ENCODE measurements around the gene MEX3A. TPM values are rescaled to one million over a fixed set of nuclear protein-coding genes. Genes with fewer than 3 reads are reported as not detected.
"Not testable (repeated sequence)": the region's sequence is repeated elsewhere in the genome, so short reads cannot be mapped to it uniquely, and the experiment has no call there.

Gene MEX3A
- total RNA-seq, 4 donors from 2014 or later: 0.29 to 13.3 (median 2.0) TPM

DNA sequence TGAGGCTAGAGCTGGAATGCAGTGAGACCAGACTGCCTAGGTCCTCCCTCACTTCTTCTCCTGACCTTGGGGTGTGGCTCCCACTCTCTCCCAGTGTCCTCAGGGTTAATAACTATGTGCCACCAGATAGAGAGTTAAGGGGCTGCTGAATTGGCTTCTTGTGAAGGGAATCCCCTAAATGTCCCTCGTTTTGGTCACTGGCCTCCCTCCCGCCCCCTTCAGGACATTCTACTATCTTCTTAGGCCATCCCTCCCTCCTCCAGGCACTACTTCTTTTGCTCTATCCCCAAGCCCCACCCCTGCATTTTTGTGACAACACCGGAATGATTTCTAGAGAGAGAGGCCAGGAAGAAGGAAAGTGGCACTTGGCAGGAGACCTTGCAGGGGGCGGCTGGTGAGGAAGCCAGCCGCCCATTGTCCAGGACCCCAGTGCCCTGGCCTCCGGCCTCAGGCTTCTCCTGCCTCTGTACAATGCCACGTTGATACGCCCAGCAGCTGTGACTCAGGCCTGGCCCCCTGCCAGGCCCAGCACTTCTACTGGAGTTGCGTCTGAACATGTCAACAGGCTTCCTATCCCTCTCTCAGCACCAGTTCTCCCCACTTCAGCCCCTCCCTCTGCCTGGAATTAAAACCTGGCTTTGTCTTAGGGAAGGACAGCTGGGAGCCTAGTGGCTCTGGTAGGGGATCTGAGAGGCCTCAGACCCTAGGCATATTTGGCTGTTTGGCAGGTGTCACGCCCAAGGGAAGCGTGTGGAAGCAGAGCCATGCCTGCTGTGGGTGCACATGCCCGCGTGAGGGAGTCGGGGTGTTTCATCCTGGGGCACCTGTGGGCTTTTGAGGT, 41.3 kb upstream of the MEX3A start:
- DNase-seq: peak; percentile 97
- peak overlapping the region; percentile 97 to 99 for H3K27ac ChIP-seq
- H3K9me3 ChIP-seq: no peaks in the 10 kb centered on the region
- H3K4me1 ChIP-seq: peaks cover 50 to 53% of the 10 kb centered on the region in 2 donors
- peak; percentile 52 to 73 for TF ChIP-seq POLR2A (IDR thresholded peaks at IDR 0.05)
- TF ChIP-seq, protein P1, sequence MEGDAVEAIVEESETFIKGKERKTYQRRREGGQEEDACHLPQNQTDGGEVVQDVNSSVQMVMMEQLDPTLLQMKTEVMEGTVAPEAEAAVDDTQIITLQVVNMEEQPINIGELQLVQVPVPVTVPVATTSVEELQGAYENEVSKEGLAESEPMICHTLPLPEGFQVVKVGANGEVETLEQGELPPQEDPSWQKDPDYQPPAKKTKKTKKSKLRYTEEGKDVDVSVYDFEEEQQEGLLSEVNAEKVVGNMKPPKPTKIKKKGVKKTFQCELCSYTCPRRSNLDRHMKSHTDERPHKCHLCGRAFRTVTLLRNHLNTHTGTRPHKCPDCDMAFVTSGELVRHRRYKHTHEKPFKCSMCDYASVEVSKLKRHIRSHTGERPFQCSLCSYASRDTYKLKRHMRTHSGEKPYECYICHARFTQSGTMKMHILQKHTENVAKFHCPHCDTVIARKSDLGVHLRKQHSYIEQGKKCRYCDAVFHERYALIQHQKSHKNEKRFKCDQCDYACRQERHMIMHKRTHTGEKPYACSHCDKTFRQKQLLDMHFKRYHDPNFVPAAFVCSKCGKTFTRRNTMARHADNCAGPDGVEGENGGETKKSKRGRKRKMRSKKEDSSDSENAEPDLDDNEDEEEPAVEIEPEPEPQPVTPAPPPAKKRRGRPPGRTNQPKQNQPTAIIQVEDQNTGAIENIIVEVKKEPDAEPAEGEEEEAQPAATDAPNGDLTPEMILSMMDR (IDR thresholded peaks at IDR 0.05): peak; percentile 3 to 33 (median 17)
- no peaks in the 10 kb centered on the region for H3K36me3 ChIP-seq
- H3K4me3 ChIP-seq: peak overlapping the region; percentile 17 to 39
- intact Hi-C loops (cut with DNase I; ENCODE audit: low total_unique reads): no loop called here
- no peaks in the 10 kb centered on the region for H3K27me3 ChIP-seq

DNA sequence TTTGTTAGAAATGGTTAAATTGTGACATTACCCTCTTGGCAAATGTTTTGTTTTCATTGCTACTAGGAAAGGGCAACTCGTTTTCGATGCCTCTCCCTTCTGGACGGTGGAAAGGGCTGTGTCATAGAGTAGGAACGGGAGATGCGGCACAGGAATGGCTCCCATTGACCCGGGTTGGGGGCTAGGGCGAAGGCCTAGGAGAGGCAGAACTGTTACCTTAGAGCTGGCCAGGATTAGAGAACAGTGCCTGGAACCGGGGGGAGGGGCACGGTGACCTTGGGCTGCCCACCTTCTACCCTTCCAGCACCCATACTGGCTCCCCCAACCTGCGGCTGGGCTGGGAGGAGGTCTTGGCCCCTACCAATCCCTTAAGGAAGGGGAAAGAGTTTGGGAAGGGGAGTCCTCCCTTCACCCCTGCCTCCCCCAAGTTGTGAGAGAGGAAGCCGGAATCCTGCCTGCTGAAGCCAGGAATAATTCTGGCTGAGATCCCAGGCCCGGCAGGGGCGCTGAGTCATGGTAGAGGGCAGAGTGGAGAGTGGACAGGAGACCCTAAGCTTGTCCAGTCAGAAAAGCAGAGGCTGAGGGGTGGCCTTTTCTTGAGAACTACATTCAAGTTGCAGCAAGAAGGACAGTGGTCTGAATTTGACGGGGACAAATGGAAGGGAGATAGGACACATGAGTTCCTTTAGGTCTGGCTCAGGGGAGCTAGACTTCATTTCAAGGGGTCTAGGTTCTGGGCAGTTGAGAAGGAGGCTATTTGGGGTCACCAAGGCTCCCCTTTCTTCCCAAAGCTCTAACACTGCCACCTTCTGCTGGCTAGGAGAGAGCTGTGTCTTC, 40.5 kb upstream of the MEX3A start:
- Histone ChIP-seq H3K27ac (peak overlapping the region; percentile 97 to 99), H3K4me1 (peaks cover 42 to 45% of the 10 kb centered on the region in 2 donors), H3K4me3 (peak overlapping the region; percentile 29 to 39), H3K27me3 (no peaks in the 10 kb centered on the region), H3K36me3 (no peaks in the 10 kb centered on the region), H3K9me3 (no peaks in the 10 kb centered on the region)
- TF ChIP-seq, protein P1 (IDR thresholded peaks at IDR 0.05): no peak
- peak in 1 of 2 donors; percentile 40 for TF ChIP-seq POLR2A (IDR thresholded peaks at IDR 0.05)
- peak; percentile 92 to 94 for DNase-seq
- intact Hi-C loops (cut with DNase I; ENCODE audit: low total_unique reads): no loop called here

DNA sequence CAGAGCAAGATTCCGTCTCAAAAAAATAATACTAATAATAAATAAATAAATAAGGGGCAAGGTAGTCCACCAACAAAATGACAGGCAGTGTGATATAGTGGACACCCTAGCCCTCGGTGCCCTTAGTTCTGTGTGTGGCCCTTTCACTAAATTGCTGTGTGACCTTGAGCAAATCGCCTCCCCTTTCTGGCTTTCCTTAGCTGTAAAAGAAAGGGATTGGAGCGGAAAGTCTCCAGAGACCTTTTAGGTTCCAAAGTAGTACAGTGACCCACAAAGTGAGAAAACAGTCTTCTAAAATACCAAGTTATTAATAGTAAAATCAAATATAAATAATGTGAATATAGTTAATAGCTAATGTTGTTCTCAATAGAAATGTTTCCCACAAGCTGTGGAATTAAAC, 39.8 kb upstream of the MEX3A start:
- Histone ChIP-seq H3K4me1 (peaks cover 41 to 46% of the 10 kb centered on the region in 2 donors), H3K36me3 (no peaks in the 10 kb centered on the region), H3K27me3 (no peaks in the 10 kb centered on the region), H3K4me3 (peak overlapping the region; percentile 29 to 39), H3K9me3 (no peaks in the 10 kb centered on the region), H3K27ac (peak overlapping the region; percentile 97 to 99)
- TF ChIP-seq, protein P1 (IDR thresholded peaks at IDR 0.05): no peak
- intact Hi-C loops (cut with DNase I; ENCODE audit: low total_unique reads): no loop called here
- no peak for DNase-seq

DNA sequence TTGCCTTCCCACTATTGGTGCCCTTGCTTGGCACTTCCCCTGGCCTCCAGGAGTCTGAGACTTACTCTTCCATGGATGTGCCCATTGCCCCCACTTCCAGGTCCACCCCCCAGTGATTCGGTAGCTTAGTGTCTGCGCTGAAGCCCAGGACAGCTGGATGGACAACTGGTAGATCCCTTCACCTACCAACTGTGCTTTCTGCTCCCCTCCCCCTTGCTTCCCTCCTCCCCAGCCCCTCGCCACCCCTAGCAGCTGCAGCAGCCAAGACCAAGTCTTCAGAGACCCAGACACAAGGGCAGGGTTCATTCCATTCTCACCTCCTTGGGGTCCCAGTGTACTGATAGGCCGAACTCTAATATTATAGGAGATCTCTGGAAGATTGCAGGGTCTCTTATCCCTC, 39.2 kb upstream of the MEX3A start:
- no peaks in the 10 kb centered on the region for H3K9me3 ChIP-seq
- no peak for TF ChIP-seq POLR2A (IDR thresholded peaks at IDR 0.05)
- TF ChIP-seq, protein P1 (IDR thresholded peaks at IDR 0.05): no peak
- no peaks in the 10 kb centered on the region for H3K27me3 ChIP-seq
- peak in 1 of 2 donors; percentile 17 for DNase-seq
- peaks cover 35 to 40% of the 10 kb centered on the region in 2 donors for H3K4me1 ChIP-seq
- intact Hi-C loops (cut with DNase I; ENCODE audit: low total_unique reads): no loop called here
- no peaks in the 10 kb centered on the region for H3K36me3 ChIP-seq
- peak overlapping the region; percentile 97 to 99 for H3K27ac ChIP-seq
- peak overlapping the region; percentile 3 to 39 for H3K4me3 ChIP-seq

DNA sequence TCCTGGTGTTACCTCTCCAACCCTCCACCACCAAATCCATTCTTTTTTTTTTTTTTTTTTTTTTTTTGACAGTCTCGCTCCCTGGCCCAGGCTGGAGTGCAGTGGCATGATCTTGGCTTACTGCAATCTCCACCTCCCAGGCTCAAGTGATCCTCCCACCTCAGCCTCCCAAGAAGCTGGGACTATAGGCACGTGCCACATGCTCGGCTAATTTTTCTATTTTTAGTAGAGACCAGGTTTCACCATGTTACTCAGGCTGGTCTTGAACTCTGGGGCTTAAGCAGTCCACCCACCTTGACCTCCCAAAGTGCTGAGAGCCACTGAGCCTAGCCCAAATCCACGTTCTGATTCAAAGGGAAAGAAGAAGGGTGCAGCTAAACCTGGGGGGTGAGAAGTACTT, 38.7 kb upstream of the MEX3A start:
- Histone ChIP-seq H3K4me3 (peak overlapping the region; percentile 3 to 39), H3K4me1 (peaks cover 35 to 40% of the 10 kb centered on the region in 2 donors), H3K27ac (peak overlapping the region; percentile 97 to 99)
- H3K36me3 ChIP-seq; H3K9me3 ChIP-seq; H3K27me3 ChIP-seq; intact Hi-C loops (cut with DNase I; ENCODE audit: low total_unique reads); DNase-seq: not testable (repeated sequence)
